ENCODE data around the gene CIRBP. TPM values are rescaled to one million over a fixed set of nuclear protein-coding genes. Genes with fewer than 3 reads are reported as not detected.

CIRBP gene
- total and polyA plus RNA-seq, 9 donors: 602 to 1,254 (median 855) TPM

DNA sequence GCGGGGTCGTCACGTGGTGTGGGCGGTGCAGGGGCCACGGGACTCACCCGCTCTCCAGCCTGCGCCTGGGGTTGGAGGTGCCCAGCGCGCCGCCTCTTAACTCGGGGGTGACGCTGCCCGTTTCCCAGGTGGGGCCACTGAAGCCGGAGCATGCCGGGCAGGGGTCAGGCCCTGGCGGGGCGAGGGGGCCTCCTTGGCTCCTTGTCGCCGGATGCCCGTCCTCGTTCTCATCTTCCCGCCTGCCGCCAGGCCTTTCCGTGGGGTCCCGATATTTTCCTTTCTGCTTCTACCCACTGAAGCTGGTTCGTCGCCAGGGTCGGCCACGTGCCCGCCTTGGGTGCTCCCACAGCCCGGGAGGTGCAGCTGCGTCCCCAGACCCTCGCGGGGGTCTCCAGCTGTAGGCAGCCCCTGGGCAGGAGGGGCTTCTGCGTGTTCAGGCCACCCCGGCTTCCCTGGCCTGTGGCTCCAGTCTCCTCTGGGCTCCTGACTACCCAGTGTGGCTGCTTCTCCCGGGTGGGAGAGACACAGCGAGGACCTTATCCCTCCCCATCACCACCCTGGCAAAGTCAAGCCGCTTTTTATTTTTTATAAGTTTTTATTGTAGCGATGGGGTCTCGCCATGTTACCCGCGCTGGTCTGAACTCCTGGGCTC is 7.0 kb downstream of the CIRBP start:
- H3K9me3 ChIP-seq: no peaks in the 10 kb centered on the region
- DNase-seq: peak in 1 of 5 donors; percentile 81
- H3K36me3 ChIP-seq: no peaks in the 10 kb centered on the region
- peak overlapping the region; percentile 55 for H3K4me3 ChIP-seq
- H3K4me1 ChIP-seq (ENCODE audit: insufficient read depth): peaks cover 23% of the 10 kb centered on the region
- intact Hi-C loops (cut with DNase I): loop anchor here in 1 of 4 donors (10.0 kb wide), 1 partner anchor 109 kb away; the partner anchor contains the start of gene NDUFS7
- no peaks in the 10 kb centered on the region for H3K27me3 ChIP-seq
- TF ChIP-seq EP300 (IDR thresholded peaks at IDR 0.05) (no peak), POLR2A (IDR thresholded peaks at IDR 0.05) (no peak)
- TF ChIP-seq, protein P1, sequence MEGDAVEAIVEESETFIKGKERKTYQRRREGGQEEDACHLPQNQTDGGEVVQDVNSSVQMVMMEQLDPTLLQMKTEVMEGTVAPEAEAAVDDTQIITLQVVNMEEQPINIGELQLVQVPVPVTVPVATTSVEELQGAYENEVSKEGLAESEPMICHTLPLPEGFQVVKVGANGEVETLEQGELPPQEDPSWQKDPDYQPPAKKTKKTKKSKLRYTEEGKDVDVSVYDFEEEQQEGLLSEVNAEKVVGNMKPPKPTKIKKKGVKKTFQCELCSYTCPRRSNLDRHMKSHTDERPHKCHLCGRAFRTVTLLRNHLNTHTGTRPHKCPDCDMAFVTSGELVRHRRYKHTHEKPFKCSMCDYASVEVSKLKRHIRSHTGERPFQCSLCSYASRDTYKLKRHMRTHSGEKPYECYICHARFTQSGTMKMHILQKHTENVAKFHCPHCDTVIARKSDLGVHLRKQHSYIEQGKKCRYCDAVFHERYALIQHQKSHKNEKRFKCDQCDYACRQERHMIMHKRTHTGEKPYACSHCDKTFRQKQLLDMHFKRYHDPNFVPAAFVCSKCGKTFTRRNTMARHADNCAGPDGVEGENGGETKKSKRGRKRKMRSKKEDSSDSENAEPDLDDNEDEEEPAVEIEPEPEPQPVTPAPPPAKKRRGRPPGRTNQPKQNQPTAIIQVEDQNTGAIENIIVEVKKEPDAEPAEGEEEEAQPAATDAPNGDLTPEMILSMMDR (IDR thresholded peaks at IDR 0.05): no peak
- WGBS, 3 donors: 6 to 8% (median 8%) methylated on average over 33 to 43 of the region's 43 CpGs
- peak overlapping the region; percentile 97 to 99 for H3K27ac ChIP-seq

DNA sequence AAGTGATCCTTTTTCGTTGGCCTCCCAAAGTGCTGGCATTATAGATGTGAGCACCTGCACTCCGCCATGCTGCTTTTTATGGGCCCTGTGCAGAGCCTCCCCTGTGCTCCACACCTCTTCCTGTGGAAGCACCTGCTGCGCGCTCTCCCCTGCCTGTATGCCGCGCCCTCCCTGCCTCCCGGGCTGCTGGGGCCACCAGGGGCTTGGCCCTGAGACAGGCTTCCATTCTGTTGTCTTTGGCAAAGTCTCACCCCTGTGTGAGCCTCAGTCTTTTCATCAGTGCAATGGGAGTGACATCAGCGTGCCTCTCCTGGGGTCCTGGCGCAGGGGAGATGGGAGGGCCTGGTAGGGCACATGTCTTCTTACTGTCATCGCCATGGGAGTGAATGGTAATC is 7.5 kb downstream of the CIRBP start:
- H3K4me1 ChIP-seq (ENCODE audit: insufficient read depth): peaks cover 17% of the 10 kb centered on the region
- H3K36me3 ChIP-seq: no peaks in the 10 kb centered on the region
- no peaks in the 10 kb centered on the region for H3K27me3 ChIP-seq
- peak in 4 of 5 donors; percentile 34 to 53 (median 45) for DNase-seq
- no peaks in the 10 kb centered on the region for H3K9me3 ChIP-seq
- TF ChIP-seq POLR2A (IDR thresholded peaks at IDR 0.05) (no peak), EP300 (IDR thresholded peaks at IDR 0.05) (no peak)
- TF ChIP-seq, protein P1 (IDR thresholded peaks at IDR 0.05): no peak
- intact Hi-C loops (cut with DNase I): loop anchor here in 1 of 4 donors (10.0 kb wide), 1 partner anchor 108 kb away; the partner anchor contains the start of gene NDUFS7
- H3K4me3 ChIP-seq: no peak overlapping the region
- WGBS, 3 donors: 70 to 86% (median 77%) methylated on average over 10 of the region's 10 CpGs
- H3K27ac ChIP-seq: peak overlapping the region; percentile 97 to 99

DNA sequence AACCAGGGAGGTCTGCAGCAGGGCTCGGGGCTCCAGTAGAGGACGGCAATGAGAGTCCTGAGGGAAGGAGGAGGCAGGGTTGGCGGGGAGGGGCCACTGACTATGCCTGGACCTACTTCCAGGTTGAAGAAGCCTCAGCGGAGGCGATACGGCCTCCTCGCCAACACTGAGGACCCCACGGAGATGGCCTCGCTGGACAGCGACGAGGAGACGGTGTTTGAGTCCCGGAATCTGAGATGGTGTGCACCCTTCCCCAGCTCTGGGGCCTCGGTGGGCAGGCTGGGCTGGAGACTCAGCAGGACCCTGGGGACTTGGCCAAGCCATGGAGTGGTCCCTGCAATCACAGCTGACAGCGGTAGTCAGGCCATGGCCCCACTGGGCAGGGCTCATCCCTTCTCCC is 7.9 kb downstream of the CIRBP start:
- 89 to 93% (median 90%) methylated on average over 15 of the region's 15 CpGs for WGBS, 3 donors
- intact Hi-C loops (cut with DNase I): loop anchor here in 1 of 4 donors (10.0 kb wide), 1 partner anchor 108 kb away; the partner anchor contains the start of gene NDUFS7
- Histone ChIP-seq H3K27me3 (no peaks in the 10 kb centered on the region), H3K36me3 (no peaks in the 10 kb centered on the region), H3K4me1 (ENCODE audit: insufficient read depth) (peaks cover 14% of the 10 kb centered on the region), H3K27ac (no peak overlapping the region), H3K4me3 (no peak overlapping the region), H3K9me3 (no peaks in the 10 kb centered on the region)
- TF ChIP-seq, protein P1 (IDR thresholded peaks at IDR 0.05): no peak
- TF ChIP-seq POLR2A (IDR thresholded peaks at IDR 0.05) (no peak), EP300 (IDR thresholded peaks at IDR 0.05) (no peak)
- DNase-seq: peak in 4 of 5 donors; percentile 38 to 61 (median 50)

DNA sequence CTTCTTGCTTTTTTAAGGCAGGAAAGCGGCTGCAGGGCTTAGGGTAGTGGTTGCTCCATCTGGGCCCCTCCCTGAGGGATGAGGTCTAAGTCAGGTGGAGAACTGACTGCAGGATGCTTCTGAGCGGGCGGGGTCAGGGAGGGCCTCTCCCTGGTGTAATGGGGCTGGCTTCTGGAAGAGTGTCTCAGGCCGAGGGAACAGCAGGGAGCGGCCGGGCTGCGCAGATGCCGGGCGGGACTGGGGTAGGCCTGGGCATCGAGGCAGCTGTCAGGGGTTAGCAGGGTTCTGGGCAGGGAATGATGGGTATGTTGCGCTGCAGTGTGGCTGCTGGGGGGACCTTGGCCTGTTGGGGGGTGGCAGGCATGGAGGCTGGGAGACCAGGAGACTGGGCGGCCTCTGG is 8.9 kb downstream of the CIRBP start:
- Histone ChIP-seq H3K9me3 (no peaks in the 10 kb centered on the region), H3K36me3 (no peaks in the 10 kb centered on the region), H3K27me3 (no peaks in the 10 kb centered on the region), H3K27ac (no peak overlapping the region), H3K4me1 (ENCODE audit: insufficient read depth) (peaks cover 14% of the 10 kb centered on the region), H3K4me3 (no peak overlapping the region)
- peak in 1 of 5 donors; percentile 33 for DNase-seq
- TF ChIP-seq POLR2A (IDR thresholded peaks at IDR 0.05) (no peak), EP300 (IDR thresholded peaks at IDR 0.05) (no peak)
- TF ChIP-seq, protein P1 (IDR thresholded peaks at IDR 0.05): no peak
- WGBS, 3 donors: 81 to 89% (median 81%) methylated on average over 12 of the region's 12 CpGs
- intact Hi-C loops (cut with DNase I): loop anchor here in 1 of 4 donors (10.0 kb wide), 1 partner anchor 107 kb away; the partner anchor contains the start of gene NDUFS7
